Ramos (cell line): ENCODE measurements around the gene LRRC31.

Source experiments
- in situ Hi-C: fragments of 300-500 bp; cut with MboI; formaldehyde crosslinking; loops from one replicate; pipeline ENCODE4 v1.14.3; 2022; ENCODE audit warnings: low sequenced_read_pairs; ENCODE audit not compliant: unreplicated experiment

The LRRC31 gene

GRCh38 chr3:169818316-169818715, 51.4 kb downstream of the LRRC31 start:
- in situ Hi-C loops, result no loop called here

- in situ Hi-C loops, result no loop called here
These were observed 54.1 kb downstream of the LRRC31 start for GRCh38 chr3:169815590-169816150.

- in situ Hi-C loops, result no loop called here
These were observed 55.8 kb downstream of the LRRC31 start for GRCh38 chr3:169813757-169814517.

- in situ Hi-C loops, result no loop called here
These were observed 56.5 kb downstream of the LRRC31 start for GRCh38 chr3:169813278-169813677.

- in situ Hi-C loops, result no loop called here
These were observed 57.2 kb downstream of the LRRC31 start, which contains the start of the genes LRRC34 and LRRIQ4 for GRCh38 chr3:169812332-169813235. TSS of gene LRRC34 (minus strand) at chr3:169812904. CDS start at chr3:169812548, 356 bp downstream. TSS of gene LRRIQ4 (plus strand) at chr3:169812870. CDS start at chr3:169821922, 9,052 bp downstream.

- in situ Hi-C loops, result no loop called here
These were observed 58.0 kb downstream of the LRRC31 start for GRCh38 chr3:169811631-169812331.

- in situ Hi-C loops, result no loop called here
These were observed 60.4 kb downstream of the LRRC31 start for GRCh38 chr3:169809230-169809795.

- in situ Hi-C loops, result no loop called here
These were observed 65.1 kb downstream of the LRRC31 start for GRCh38 chr3:169804681-169805080.

GRCh38 chr3:169792359-169792758, 77.4 kb downstream of the LRRC31 start:
- in situ Hi-C loops, result no loop called here

GRCh38 chr3:169790687-169791429, 78.9 kb downstream of the LRRC31 start:
- in situ Hi-C loops, result no loop called here

- in situ Hi-C loops, result no loop called here
These were observed 79.5 kb downstream of the LRRC31 start for GRCh38 chr3:169790219-169790618.
